Keratinocyte (primary cell): ENCODE results near the gene PBX2. TPM values are rescaled to one million over a fixed set of nuclear protein-coding genes. Genes with fewer than 3 reads are reported as not detected.

Experiments used
- DNase-seq: peaks from one replicate; pipeline ENCODE4 v3.0.0-alpha.2; 2011; ENCODE audit warnings: low read depth, missing footprints, low spot score
- FAIRE-seq: peaks from 2 replicates; lab custom pipeline; 2011; peaks lifted over from hg19 to GRCh38; lab: Jason Lieb, UNC
- H2AFZ ChIP-seq: 2 replicates; pipeline ENCODE4 v1.6.0; 2012; ENCODE audit warnings: low read length, control low read depth, inconsistent platforms; ENCODE audit not compliant: control insufficient read depth
- H3K27ac ChIP-seq: 2 replicates; pipeline ENCODE4 v1.5.1; 2011; ENCODE audit warnings: low read length; ENCODE audit not compliant: control insufficient read depth, insufficient read depth
- H3K27me3 ChIP-seq: 3 replicates; pipeline ENCODE4 v1.6.0; 2011; ENCODE audit warnings: low read length; ENCODE audit not compliant: control insufficient read depth, insufficient read depth; ENCODE audit errors: extremely low read depth
- H3K36me3 ChIP-seq, 2 experiments: 2 replicates in 1 of 2; 3 replicates in 1 of 2; pipeline ENCODE4 v1.5.1; 2011; ENCODE audit warnings: low read length in 2 of 2, mild to moderate bottlenecking in 1 of 2; ENCODE audit not compliant: control insufficient read depth in 2 of 2, insufficient read depth in 2 of 2; ENCODE audit errors: extremely low read depth in 1 of 2
- H3K4me1 ChIP-seq: 3 replicates; pipeline ENCODE4 v1.5.1; 2011; ENCODE audit warnings: low read length; ENCODE audit not compliant: control insufficient read depth, insufficient read depth; ENCODE audit errors: extremely low read depth
- H3K4me2 ChIP-seq: 3 replicates; pipeline ENCODE4 v1.6.0; 2011; ENCODE audit warnings: low read depth, low read length; ENCODE audit not compliant: control insufficient read depth, insufficient read depth; ENCODE audit errors: extremely low read depth
- H3K4me3 ChIP-seq, 3 experiments: fragments of 200-600 bp in 1 of 3; sonication (generic) in 1 of 3; 2 replicates in 2 of 3; 3 replicates in 1 of 3; pipeline ENCODE4 v1.5.1; 2011 to 2016; ENCODE audit warnings: low read length in 3 of 3, mild to moderate bottlenecking in 3 of 3, control low read depth in 2 of 3, inconsistent platforms in 1 of 3, low read depth in 1 of 3, mixed read lengths in 1 of 3, mixed run types in 1 of 3, moderate library complexity in 1 of 3; ENCODE audit not compliant: control insufficient read depth in 2 of 3, insufficient read depth in 2 of 3; ENCODE audit errors: extremely low read depth in 1 of 3
- H3K79me2 ChIP-seq: 2 replicates; pipeline ENCODE4 v1.6.0; 2012; ENCODE audit warnings: low read length; ENCODE audit not compliant: control insufficient read depth, insufficient read depth
- H3K9ac ChIP-seq: 3 replicates; pipeline ENCODE4 v1.6.0; 2011; ENCODE audit warnings: low read length; ENCODE audit not compliant: control insufficient read depth, insufficient read depth; ENCODE audit errors: extremely low read depth
- H3K9me1 ChIP-seq: 3 replicates; pipeline ENCODE4 v1.6.0; 2011; ENCODE audit warnings: low read length; ENCODE audit not compliant: control insufficient read depth, insufficient read depth; ENCODE audit errors: extremely low read depth
- H3K9me3 ChIP-seq: 2 replicates; pipeline ENCODE4 v1.5.1; 2012; ENCODE audit warnings: low read depth, low read length; ENCODE audit not compliant: control insufficient read depth
- H4K20me1 ChIP-seq: 3 replicates; pipeline ENCODE4 v1.6.0; 2011; ENCODE audit warnings: low read length; ENCODE audit not compliant: control insufficient read depth, insufficient read depth; ENCODE audit errors: extremely low read depth
- EZH2 ChIP-seq: IDR thresholded peaks from one replicate; pipeline ENCODE4 v1.6.1; 2012; ENCODE audit warnings: inconsistent platforms, mild to moderate bottlenecking, low read length, moderate library complexity
- dilution Hi-C: fragments of 300-500 bp; cut with MboI; formaldehyde crosslinking; loops from one replicate; pipeline ENCODE4 v1.7.0; 2020; ENCODE audit warnings: low sequenced_read_pairs; ENCODE audit not compliant: extremely low pct_ligation_motif_present
- polyA plus RNA-seq, 5 experiments: library from polyadenylated mRNA; depleted of rRNA in 3 of 5; stranded (reverse) in 3 of 5; stranded (forward) in 1 of 5; unstranded in 1 of 5; fragments of >200 nt; gene quantifications; 1 replicate in 1 of 5; 2 replicates in 3 of 5; 3 replicates in 1 of 5; pipeline versions ENCODE4 v1.2.1 to v1.2.3, GENCODE V29; 2011 to 2012; ENCODE audit warnings: missing spikeins in 2 of 5, low read depth in 1 of 5, low replicate concordance in 1 of 5
- small RNA-seq, 3 experiments: library from RNA; depleted of rRNA; stranded (forward); fragments of <200 nt; gene quantifications; one replicate each; pipeline ENCODE3, GENCODE V24; 2012; ENCODE audit warnings: low read depth in 3 of 3, low replicate concordance in 1 of 3; ENCODE audit not compliant: insufficient read length in 3 of 3
- TF ChIP-seq, protein P1 (sequence below), 3 experiments: IDR thresholded peaks in 1 of 3; conservative IDR thresholded peaks in 1 of 3; optimal IDR thresholded peaks in 1 of 3; 2 replicates in 2 of 3; 3 replicates in 1 of 3; pipeline versions ENCODE3 to v1.5.1; 2011; ENCODE audit warnings: low read length in 3 of 3, mild to moderate bottlenecking in 3 of 3, moderate library complexity in 2 of 3, control low read depth in 1 of 3, inconsistent platforms in 1 of 3; ENCODE audit not compliant: insufficient read depth in 2 of 3; ENCODE audit errors: extremely low read depth in 1 of 3

The PBX2 gene
- polyA plus RNA-seq, 1 donor (not counting 4 experiments of a cell fraction or from before 2014, with no cell fraction given): 43.5 TPM

GRCh38 chr6:32137454-32137853 is 52.5 kb downstream of the PBX2 start:
- Histone ChIP-seq H2AFZ (no peak overlapping the region), H3K4me2 (no peak overlapping the region), H3K9me3 (no peaks in the 10 kb centered on the region), H3K4me1 (no peaks in the 10 kb centered on the region), H3K36me3 (no peaks in the 10 kb centered on the region), H3K27me3 (no peaks in the 10 kb centered on the region), H3K79me2 (no peaks in the 10 kb centered on the region), H3K9me1 (no peaks in the 10 kb centered on the region), H3K9ac (no peak overlapping the region), H3K27ac (no peak overlapping the region), H3K4me3 (no peak overlapping the region), H4K20me1 (no peaks in the 10 kb centered on the region)
- dilution Hi-C loops: no loop called here
- DNase-seq (no peak), FAIRE-seq (no peak)
- no peak for TF ChIP-seq EZH2
- TF ChIP-seq, protein P1, sequence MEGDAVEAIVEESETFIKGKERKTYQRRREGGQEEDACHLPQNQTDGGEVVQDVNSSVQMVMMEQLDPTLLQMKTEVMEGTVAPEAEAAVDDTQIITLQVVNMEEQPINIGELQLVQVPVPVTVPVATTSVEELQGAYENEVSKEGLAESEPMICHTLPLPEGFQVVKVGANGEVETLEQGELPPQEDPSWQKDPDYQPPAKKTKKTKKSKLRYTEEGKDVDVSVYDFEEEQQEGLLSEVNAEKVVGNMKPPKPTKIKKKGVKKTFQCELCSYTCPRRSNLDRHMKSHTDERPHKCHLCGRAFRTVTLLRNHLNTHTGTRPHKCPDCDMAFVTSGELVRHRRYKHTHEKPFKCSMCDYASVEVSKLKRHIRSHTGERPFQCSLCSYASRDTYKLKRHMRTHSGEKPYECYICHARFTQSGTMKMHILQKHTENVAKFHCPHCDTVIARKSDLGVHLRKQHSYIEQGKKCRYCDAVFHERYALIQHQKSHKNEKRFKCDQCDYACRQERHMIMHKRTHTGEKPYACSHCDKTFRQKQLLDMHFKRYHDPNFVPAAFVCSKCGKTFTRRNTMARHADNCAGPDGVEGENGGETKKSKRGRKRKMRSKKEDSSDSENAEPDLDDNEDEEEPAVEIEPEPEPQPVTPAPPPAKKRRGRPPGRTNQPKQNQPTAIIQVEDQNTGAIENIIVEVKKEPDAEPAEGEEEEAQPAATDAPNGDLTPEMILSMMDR (optimal IDR thresholded peaks at IDR 0.05 in 1 of 3, IDR thresholded peaks at IDR 0.05 in 1 of 3, conservative IDR thresholded peaks at IDR 0.05 in 1 of 3; ENCODE audit: extremely low read depth in 1 of 3, insufficient read depth in 2 of 3, low read length in 3 of 3): no peak

Small RNA genes within 50 kb of the gene (small RNA-seq; reads per million reads assigned to genes)
- gene AL662884.1 (0 reads per million in 3 experiments), gene MIR6833 (0 reads per million in 3 experiments)

Other genes starting within 250 kb of the PBX2 start
- gene CFB, start 244.1 kb downstream of the PBX2 start, polyA plus RNA-seq: 0.84 to 2.9 TPM (median 2.5 TPM) in 3 replicates
- 45.1 to 57.9 TPM (median 51.9 TPM) in 3 replicates for gene NELFE, start 231.2 kb downstream of the PBX2 start, polyA plus RNA-seq
- gene SKIC2, start 231.0 kb downstream of the PBX2 start, polyA plus RNA-seq: 24.5 to 37.7 TPM (median 37.5 TPM) in 3 replicates
- 7.0 to 10.4 TPM (median 7.6 TPM) in 3 replicates for gene DXO, start 218.1 kb downstream of the PBX2 start, polyA plus RNA-seq
- 1.2 to 2.9 TPM (median 1.4 TPM) in 3 replicates for gene C4A, start 208.1 kb downstream of the PBX2 start, polyA plus RNA-seq
- 1.3 to 2.8 TPM (median 1.8 TPM) in 3 replicates for gene C4B, start 175.4 kb downstream of the PBX2 start, polyA plus RNA-seq
- gene CYP21A2, start 151.8 kb downstream of the PBX2 start, polyA plus RNA-seq: 0.04 to 0.05 TPM in 2 of 3 replicates, not detected in the other
- gene TNXB, start 80.9 kb downstream of the PBX2 start, polyA plus RNA-seq: 0.02 to 0.25 TPM (median 0.06 TPM) in 3 replicates
- gene ATF6B, start 62.0 kb downstream of the PBX2 start, polyA plus RNA-seq: 30.4 to 51.2 TPM (median 37.9 TPM) in 3 replicates
- 4.2 to 5.6 TPM (median 4.9 TPM) in 3 replicates for gene FKBPL, start 59.9 kb downstream of the PBX2 start, polyA plus RNA-seq
- 0.09 to 0.17 TPM (median 0.09 TPM) in 3 replicates for gene PRRT1, start 38.3 kb downstream of the PBX2 start, polyA plus RNA-seq
- gene PPT2, start 36.1 kb downstream of the PBX2 start, polyA plus RNA-seq: 15.0 to 21.0 TPM (median 15.6 TPM) in 3 replicates
- gene EGFL8, start 25.6 kb downstream of the PBX2 start, polyA plus RNA-seq: 1.7 to 4.2 TPM (median 3.7 TPM) in 3 replicates
- gene AGPAT1, start 14.1 kb downstream of the PBX2 start, polyA plus RNA-seq: 46.4 to 85.1 TPM (median 54.7 TPM) in 3 replicates
- gene RNF5, start 11.8 kb downstream of the PBX2 start, polyA plus RNA-seq: 29.6 to 43.2 TPM (median 33.2 TPM) in 3 replicates
- 2.0 to 2.4 TPM (median 2.4 TPM) in 3 replicates for gene AGER, start 5.9 kb downstream of the PBX2 start, polyA plus RNA-seq
- gene GPSM3, start 2.4 kb upstream of the PBX2 start, polyA plus RNA-seq: 2.8 to 6.5 TPM (median 3.6 TPM) in 3 replicates
- 0.07 to 0.13 TPM (median 0.11 TPM) in 3 replicates for gene NOTCH4, start 33.9 kb upstream of the PBX2 start, polyA plus RNA-seq
- not detected in 3 replicates for gene TSBP1, start 181.7 kb upstream of the PBX2 start, polyA plus RNA-seq
- gene BTNL2, start 217.0 kb upstream of the PBX2 start, polyA plus RNA-seq: not detected in 3 replicates
- gene HLA-DRA, start 249.7 kb upstream of the PBX2 start, polyA plus RNA-seq: 0.21 to 2.4 TPM in 2 of 3 replicates, not detected in the other